HG02870 (cell line): ENCODE data around the gene HTRA1.
A peak's percentile ranks its signal among the peaks of the same experiment; 100 is the strongest.

Source experiments
- ATAC-seq: cut with Tn5 transposase; IDR thresholded peaks from one replicate; pipeline ENCODE4 v1.9.1; 2021; ENCODE audit warnings: mild to moderate bottlenecking, moderate library complexity; ENCODE audit not compliant: unreplicated experiment

The HTRA1 gene

DNA sequence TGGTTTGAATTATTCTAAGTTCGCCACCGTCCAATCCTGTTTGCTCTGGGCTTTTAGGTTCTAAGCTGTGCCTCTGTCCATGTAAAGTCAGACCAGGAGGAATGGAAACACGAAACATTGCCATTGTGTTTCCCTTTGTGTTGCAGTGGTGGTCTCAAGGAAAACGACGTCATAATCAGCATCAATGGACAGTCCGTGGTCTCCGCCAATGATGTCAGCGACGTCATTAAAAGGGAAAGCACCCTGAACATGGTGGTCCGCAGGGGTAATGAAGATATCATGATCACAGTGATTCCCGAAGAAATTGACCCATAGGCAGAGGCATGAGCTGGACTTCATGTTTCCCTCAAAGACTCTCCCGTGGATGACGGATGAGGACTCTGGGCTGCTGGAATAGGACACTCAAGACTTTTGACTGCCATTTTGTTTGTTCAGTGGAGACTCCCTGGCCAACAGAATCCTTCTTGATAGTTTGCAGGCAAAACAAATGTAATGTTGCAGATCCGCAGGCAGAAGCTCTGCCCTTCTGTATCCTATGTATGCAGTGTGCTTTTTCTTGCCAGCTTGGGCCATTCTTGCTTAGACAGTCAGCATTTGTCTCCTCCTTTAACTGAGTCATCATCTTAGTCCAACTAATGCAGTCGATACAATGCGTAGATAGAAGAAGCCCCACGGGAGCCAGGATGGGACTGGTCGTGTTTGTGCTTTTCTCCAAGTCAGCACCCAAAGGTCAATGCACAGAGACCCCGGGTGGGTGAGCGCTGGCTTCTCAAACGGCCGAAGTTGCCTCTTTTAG lies 52.9 kb downstream of the HTRA1 start:
- no peak for ATAC-seq

DNA sequence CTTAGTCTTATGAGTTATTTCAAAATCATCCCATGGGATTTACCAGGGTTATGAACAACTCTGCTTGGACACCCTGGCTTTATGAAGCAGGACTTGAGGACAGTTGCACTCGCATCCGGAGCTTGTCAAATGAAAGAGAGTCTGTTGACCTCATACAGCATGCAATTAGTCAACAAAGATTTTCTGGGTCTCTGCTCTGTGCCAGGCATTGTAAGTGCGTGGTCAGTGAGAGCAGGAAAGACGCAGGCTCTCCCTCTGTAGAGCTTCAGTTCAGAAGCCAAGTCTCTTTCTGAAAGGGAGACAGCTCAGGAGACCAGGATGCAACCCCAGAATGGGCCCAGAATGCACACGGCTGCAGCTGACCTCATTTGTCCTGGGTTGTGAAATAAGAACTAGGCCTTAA lies 53.7 kb downstream of the HTRA1 start:
- no peak for ATAC-seq

DNA sequence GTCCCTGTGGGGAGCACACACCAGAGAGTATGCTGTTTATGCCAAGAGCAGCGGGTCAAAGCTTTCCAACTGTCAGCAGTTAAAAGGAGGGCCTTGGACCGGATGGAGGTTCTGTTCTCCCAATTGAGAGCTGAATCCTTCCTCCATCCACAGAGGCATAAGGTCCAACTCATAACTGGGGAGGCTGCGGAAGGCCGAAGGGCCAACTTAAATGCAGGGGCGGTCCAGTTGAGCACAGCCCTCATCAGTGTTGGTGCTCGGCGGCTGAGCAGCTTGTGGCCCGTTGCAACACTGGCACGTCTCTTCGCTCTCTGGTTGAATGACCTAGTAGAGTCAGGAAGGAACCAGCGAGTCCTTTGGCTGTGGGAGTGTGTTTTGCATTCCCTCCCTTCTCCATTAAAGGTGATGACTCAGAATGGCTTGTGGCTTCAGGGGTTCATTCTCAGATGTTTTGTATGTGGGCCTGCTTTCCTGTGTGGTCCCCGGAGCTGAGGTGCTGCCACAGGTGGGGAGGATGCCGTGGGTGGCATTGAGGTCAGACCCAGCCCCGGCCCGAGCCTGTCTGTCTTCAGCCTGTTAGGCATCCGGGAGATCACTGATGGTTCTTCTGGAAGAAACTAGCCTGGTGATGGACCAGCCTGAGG lies 54.4 kb downstream of the HTRA1 start:
- ATAC-seq: peak; percentile 73

DNA sequence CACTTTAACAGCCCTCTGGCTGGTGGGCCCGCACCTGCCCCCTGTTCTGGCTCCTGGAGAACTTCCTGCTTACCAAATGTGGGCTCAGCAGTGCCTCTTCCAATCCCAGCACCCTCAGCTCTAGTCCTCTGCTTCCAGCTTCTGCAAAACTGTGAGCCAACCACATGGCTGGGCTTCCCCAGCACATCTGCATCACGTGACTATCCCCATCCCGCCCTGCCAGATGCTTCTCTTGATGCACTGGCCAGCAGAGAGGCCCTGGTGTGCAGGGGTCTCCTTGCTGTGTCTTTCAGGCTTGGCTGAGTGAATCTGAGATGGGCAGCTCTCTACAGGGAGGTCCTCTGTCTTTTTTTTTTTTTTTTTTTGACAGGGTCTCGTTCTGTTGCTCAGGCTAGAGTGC lies 55.4 kb downstream of the HTRA1 start:
- ATAC-seq: no peak

DNA sequence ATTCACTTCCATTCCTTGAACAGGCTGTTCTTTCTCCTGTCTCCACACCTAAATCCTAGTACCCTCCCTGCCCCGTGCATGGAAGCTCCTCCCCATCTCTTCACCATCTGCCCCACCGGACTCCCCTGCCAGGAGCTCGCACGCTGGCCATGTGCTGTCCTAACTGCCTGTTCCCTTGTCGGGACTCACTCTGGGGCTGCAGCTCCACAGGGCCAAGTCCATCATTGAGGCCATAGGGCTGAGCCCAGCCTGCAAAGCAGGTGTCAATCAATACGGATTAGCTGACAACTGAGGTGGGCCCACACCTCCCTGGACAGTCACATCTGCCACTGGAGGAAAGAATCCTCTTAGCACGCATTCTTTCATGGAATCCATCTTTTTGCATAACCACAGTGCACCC lies 57.8 kb downstream of the HTRA1 start:
- no peak for ATAC-seq

DNA sequence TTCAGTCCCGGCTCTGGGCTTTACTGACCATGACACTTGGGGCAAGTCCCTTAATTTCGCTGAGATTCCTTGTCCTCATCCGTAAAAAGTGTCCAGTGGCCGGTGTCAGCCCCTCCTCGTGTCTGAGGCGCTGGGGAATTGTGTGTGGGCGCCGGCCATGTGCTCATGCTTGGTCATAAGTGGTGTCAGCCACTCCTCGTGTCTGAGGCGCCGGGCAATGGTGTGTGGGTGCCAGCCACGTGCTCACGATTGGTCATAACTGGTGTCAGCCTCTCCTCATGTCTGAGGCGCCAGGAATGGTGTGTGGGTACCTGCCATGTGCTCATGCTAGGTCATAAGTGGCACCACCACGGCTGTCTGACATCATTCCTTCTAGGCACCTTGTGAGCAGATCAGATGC lies 58.5 kb downstream of the HTRA1 start:
- no peak for ATAC-seq

DNA sequence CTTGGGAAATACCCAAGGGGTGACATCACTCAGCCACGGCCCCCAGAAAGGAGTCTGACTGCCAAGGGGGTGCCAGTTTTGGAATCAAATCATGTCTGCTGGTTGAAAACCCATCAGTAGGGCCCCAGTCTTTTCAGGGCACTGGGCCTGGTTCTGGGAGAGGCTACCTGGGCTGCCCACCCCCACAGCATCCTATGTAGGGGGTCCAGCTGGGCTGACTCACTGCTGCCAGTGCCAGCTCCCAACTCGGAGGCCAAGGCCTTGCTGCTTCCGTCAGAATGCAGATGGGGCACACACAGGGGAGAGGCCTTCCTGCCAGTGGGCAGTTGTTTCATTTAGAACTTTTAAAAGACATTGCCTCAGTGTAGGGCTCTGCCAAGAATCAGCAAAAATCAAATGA lies 59.7 kb downstream of the HTRA1 start:
- ATAC-seq: no peak

DNA sequence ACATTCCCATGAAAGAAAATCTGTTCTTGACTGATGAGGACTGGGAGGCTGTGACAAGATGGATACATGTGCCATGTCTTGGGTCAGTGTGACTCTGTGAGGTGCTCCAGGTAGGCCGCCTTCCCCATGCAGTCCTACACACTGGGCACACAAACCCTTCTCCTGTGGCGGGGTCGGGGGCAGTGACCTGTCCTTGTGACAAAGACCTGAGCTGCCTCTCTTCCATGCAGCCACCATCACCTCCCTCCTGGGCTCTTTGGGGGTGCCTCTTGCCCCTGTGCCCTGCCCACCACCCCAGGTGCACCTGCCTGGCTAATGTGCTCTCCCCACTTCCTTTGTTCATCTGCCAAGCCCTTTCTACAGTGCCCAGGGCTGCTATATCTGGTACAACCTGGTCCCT lies 63.5 kb downstream of the HTRA1 start:
- no peak for ATAC-seq

DNA sequence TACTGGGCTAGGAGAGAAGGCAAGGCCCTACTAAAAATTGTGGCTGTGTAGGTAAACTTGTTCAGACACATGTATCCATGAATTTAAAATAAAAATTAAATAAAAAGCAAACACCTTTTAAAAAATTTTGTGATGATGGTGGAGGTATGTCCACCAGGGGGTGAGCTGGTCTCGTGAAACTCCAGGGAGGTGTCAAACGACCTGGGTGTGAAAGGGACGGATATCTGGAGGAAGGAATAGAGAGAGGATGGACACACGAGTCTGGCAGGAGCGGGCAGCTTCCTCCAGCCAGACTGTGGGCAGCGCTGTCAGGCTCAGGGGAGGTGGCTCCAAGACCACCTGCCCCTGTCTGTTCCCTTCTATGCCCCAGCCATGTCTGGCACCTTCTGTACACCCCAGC lies 64.4 kb downstream of the HTRA1 start:
- no peak for ATAC-seq

DNA sequence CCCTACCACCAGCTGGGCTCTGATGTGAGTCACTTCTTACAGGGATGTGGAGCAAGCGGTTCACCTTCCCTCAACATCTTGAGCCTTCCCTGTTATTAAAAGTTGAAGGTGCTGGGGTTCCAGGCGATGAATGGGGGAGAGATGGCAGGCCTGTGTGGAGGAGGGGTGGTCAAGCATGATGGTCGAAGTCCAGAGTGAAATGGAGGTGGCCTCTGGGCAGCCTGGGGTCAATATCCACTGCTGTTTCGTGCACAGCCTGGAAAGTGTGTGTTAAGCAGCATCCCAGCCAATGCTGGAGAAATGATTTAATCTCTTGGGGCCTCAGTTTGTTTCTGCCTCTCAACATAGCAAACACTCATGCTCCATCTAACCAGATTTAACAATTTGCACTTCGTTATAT lies 65.5 kb downstream of the HTRA1 start:
- ATAC-seq: no peak

DNA sequence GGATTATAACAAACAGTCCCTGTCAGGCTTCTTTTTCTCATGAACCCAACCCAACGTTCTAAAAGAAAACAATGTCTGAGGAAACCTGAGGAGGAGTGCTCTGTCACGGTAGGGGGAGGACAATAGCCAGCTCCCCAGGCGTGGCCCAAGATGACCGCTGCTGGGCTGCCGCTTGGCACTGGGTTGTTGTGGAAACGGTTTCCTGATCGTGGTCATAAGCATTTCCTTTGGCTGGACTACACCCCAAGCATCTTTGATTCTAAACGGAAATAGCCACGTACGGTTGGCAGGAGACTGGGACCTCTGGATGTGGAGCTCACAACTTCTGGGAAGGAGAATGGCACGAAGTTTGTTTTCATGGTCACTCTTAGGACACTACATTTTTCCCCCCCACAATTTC lies 68.8 kb downstream of the HTRA1 start:
- no peak for ATAC-seq

DNA sequence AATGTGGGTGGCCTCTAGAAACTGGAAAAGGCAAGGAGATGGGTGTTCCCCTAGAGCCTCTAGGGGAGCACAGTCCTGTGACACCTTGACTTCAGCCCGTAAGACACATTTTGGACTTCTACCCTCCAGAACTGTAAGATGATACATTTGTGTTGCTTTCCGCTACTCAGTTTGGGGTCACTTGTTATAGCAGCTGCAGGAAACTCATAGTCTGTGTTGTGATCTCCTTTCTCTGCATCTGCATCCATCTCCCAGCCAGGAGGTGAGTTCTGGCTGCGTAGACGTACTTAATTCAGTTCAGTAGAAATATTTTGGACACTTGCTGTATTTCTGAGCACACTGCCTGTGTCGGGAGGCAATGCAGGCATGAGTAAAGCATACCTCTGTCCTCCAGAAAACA lies 69.9 kb downstream of the HTRA1 start:
- ATAC-seq: no peak

DNA sequence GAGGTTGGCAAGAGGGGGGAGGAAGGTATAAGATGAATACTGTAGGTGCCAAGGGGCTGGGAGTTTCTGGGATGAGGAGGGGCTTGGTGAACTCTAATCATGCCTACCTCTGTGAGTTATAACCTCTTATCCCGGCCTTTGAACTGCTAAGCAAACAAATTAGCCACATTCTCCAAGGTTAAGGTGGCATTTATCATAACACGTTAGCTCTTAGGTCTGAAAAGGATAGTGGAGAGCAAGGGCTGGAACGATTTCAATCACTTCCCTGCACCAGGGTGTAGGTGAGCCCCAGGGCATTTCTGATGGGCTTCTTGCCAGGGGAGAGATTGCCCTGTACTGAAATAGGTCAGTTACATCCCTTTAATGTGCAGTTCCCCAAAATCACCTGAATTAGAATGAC lies 70.6 kb downstream of the HTRA1 start:
- no peak for ATAC-seq

DNA sequence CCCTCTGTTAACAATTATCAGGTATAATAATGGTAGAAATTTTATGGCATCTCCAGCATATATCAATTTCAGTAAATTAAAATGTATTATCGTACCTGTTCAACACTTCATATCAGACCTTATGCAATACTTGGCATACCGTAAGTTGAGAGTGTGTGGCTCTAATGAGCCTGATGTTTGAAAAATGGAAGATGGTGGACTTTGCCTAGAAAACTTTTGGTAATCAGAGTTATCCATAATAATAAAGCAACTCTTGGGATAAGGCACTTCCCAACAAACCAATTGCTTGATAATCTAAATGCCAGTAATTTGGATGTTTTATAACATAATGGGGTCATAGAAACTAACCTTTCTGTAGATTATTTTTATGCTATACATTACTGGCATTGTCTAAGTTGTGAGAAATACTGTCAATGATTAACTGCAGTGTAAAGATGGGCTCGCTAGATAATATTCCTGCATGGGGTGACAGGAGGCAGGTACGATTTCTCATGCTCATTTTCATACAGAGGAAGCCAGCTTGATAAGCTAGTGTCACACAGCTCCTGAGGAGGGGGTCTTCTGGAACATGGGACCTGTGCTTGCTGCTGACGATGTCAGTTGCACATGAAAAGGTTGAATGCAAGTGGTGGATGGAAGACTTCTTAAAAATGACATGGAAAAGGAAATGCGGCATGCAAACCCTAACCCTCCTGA lies 71.4 kb downstream of the HTRA1 start:
- no peak for ATAC-seq

DNA sequence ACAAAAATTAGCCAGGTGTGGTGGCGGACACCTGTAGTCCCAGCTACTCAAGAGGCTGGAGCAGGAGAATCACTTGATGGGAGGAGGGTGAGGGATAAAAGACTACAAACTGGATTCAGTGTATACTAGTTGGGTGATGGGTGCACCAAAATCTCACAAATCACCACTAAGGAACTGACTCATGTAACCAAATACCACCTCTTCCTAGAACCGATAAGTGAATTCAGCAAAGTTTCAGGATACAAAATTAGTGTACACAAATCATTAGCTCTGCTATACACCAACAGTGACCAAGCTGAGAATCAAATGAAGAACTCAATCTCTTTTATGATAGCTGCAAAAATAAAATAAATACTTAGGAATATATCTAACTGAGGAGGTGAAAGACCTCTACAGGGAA lies 76.2 kb downstream of the HTRA1 start:
- ATAC-seq: no peak

DNA sequence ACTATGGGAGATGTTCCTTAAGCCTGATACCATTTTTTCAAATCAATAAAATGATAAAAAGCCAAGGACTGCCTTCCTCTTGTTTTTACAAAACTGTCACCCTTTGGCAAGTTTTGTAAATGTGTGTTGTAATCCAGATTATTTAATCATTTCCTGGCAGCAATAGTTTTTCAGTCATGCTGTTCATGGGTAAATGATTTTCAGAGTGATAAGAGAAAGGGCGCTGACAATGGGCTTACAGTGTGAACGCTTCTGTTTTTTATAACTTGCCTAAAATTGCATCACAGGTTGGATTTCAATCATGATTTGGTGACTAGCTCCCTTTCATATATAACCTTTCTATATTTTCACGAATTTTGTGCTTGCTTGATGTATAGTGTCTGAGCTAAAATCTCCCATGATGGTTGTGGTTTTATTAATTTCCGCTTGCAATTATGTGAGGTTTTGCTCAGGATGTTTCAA lies 80.2 kb downstream of the HTRA1 start:
- ATAC-seq: no peak

DNA sequence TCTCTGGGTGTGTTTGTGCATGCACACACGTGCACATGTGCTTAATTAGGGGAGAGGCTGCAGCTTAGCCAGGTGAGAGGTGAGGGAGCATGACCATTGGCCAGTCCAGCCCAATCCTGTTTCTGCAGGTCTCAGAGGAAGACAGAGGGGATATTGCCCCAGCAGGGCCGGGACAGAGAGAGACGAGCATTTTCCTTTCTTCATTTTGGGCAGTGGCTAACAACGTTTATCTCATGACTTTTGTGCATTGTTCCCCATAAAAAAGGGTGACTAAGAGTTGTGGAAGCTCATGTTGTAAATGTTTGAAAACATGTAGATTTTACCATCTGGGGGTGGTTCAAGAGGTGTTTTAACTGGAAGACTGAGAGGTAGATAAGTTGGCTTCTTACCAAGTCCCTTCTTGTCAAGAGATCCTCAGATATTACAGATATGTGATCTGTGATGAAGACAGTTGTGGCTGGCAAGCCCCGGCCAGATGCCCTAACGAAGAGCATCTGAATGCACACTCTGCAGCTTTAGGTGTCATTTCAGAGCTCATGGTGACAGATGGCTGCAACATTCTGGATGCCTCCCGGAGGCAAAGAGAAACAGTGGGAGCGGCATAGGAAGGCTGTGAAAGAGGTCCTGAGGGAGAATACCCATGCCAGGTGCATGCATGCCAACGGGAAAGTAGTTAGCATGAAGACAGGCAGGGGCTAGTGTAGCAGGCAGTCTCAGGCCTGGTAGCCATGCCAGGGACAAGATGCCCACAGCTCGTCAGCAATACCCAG lies 82.5 kb downstream of the HTRA1 start:
- no peak for ATAC-seq

DNA sequence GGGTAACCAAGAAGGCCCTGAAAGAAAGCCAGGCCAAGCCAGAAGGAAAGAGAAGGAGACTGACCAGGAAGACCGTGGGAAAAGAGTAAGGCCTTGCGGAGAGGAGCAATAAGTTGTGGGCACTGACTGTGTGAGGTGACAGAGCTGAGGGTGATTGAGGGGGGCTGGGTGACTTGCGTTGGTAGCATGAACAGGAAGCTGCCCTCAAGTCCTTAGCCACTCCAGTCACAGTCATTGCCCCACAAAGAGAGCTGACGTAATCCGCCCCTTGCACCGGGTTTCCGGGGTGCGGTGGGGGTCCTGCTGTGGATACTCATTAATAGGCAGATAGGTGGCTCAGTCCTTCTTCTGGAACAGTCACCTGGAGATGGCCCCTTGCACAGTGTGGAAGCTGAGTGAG lies 83.1 kb downstream of the HTRA1 start:
- no peak for ATAC-seq

DNA sequence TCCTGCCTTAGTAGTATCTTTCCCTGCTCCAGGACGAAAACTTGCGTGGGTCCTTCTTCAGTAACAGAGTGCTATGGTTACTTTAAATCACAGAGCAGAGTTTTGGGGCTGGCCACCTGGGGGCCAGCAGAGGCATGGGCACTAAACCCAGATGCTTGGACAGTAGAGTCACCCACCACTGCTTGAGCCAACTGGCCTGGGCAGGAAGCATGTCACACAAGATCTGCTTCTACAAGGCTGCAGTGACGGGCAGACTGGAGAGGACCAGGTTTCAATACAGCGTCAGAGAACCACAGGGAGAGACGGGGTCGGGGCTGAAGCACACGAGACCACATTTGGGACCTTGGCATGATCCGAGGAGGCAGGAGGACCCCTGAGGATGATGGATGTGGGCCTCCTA lies 84.9 kb downstream of the HTRA1 start:
- no peak for ATAC-seq

DNA sequence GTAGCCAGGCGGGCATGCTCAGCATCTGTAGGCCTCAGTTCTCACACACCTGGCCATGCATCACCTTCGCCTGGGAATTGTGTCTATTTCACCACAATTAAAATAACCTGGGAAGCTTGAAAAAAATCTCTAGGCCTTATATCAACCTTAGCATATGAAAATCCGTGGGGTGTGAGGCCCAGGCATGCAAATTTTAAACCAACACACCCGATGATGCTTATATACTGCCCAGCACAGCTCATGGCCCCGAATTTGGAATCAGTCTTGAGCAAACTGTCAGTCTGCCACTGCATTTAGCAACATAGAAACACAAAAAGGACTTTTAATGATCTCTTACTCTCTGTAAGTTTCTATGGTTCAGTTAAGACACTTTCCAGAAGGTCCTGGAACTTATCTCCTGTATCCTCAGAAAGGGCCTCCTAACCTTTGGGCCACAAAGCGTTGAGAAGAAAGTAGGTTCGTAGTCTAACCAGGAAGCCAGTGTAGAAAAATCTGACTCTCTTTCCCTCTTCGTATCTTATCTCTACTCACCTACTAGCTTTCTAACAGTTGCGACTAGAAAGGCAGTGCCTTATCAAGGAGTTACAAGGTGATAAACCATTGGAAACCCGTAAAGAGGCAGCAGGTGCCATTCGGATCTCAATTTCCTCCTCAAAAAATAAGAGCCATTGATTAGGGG lies 87.2 kb downstream of the HTRA1 start:
- ATAC-seq: no peak

DNA sequence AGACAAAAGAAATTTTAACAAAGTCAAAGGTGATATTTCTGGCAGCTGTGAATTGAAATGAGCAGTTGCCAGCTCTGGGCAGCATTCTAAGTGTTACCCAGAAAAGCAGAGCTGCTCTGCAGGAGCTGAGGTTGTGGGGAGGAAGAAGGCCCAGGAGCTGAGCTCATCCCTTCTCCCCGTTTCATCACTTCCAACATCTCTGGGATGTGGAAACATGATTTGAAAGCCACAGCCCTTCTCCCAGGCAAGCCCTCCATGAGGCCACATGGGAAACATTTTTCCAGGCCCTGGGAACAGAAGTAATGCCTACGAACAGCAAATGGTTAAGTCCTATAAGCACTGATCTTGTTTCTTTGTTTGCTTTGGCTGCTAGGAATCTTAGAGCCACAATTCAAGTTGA lies 88.3 kb downstream of the HTRA1 start:
- ATAC-seq: no peak
